Neural cell (in vitro differentiated cells): ENCODE measurements around the gene ZNF253. TPM values are rescaled to one million over a fixed set of nuclear protein-coding genes. Genes with fewer than 3 reads are reported as not detected.

ENCODE experiments used
- H2AFZ ChIP-seq: fragments of 200-600, 300-800 bp; sonication (generic), shearing (Covaris generic); 2 replicates; pipeline ENCODE4 v1.6.0; 2014; ENCODE audit warnings: low read depth, mild to moderate bottlenecking, antibody characterized with exemption, low read length, moderate library complexity
- H3F3A ChIP-seq: fragments of 200-600 bp; shearing (Covaris generic); 2 replicates; pipeline ENCODE4 v1.6.1; 2016; ENCODE audit warnings: mild to moderate bottlenecking, moderate library complexity, mixed read lengths, antibody characterized with exemption, low read length; ENCODE audit not compliant: insufficient read depth, poor library complexity, severe bottlenecking
- H3K27ac ChIP-seq: fragments of 200-600, 300-800 bp; sonication (generic), shearing (Covaris generic); 2 replicates; pipeline ENCODE4 v1.5.1; 2014; ENCODE audit warnings: mild to moderate bottlenecking, low read length, moderate library complexity
- H3K27me3 ChIP-seq: fragments of 300-800, 200-600 bp; sonication (generic), shearing (Covaris generic); 2 replicates; pipeline ENCODE4 v1.6.0; 2014; ENCODE audit warnings: mild to moderate bottlenecking, low read depth, low read length, moderate library complexity; ENCODE audit not compliant: insufficient read depth
- H3K36me3 ChIP-seq: fragments of 300-800, 200-600 bp; sonication (generic), shearing (Covaris generic); 2 replicates; pipeline ENCODE4 v1.5.1; 2014; ENCODE audit warnings: mild to moderate bottlenecking, antibody characterized with exemption, low read length, moderate library complexity; ENCODE audit not compliant: insufficient read depth
- H3K4me2 ChIP-seq: fragments of 300-800, 200-600 bp; sonication (generic), shearing (Covaris generic); 2 replicates; pipeline ENCODE4 v1.6.0; 2014; ENCODE audit warnings: mild to moderate bottlenecking, low read length
- H3K4me3 ChIP-seq: fragments of 300-800, 200-600 bp; sonication (generic), shearing (Covaris generic); 2 replicates; pipeline ENCODE4 v1.5.1; 2014; ENCODE audit warnings: mild to moderate bottlenecking, low read length, moderate library complexity
- H3K79me2 ChIP-seq: fragments of 200-600 bp; shearing (Covaris generic); replicated peaks from 2 replicates; pipeline ENCODE4 v1.6.0; 2014; ENCODE audit warnings: mild to moderate bottlenecking, low read length, moderate library complexity; ENCODE audit not compliant: insufficient read depth
- H3K9ac ChIP-seq: fragments of 300-800, 200-600 bp; sonication (generic), shearing (Covaris generic); 2 replicates; pipeline ENCODE4 v1.6.1; 2016; ENCODE audit warnings: mild to moderate bottlenecking, low read length, mixed read lengths
- H3K9me2 ChIP-seq: fragments of 200-600 bp; shearing (Covaris generic); 2 replicates; pipeline ENCODE4 v1.6.1; 2016; ENCODE audit warnings: mild to moderate bottlenecking, low read length, mixed read lengths; ENCODE audit not compliant: insufficient read depth
- H3K9me3 ChIP-seq: fragments of 200-600, 300-800 bp; sonication (generic), shearing (Covaris generic); 2 replicates; pipeline ENCODE4 v1.6.1; 2016; ENCODE audit warnings: mild to moderate bottlenecking, mixed run types, low read length, moderate library complexity, mixed read lengths
- H4K20me1 ChIP-seq: fragments of 200-600 bp; shearing (Covaris generic); 2 replicates; pipeline ENCODE4 v1.6.1; 2016; ENCODE audit warnings: mild to moderate bottlenecking, mixed run types; ENCODE audit not compliant: insufficient read depth
- EP300 ChIP-seq: fragments of 450-650 bp; conservative IDR thresholded peaks from 2 replicates; pipeline ENCODE4 v1.6.1; 2014; ENCODE audit warnings: antibody characterized with exemption, mild to moderate bottlenecking, moderate library complexity; ENCODE audit not compliant: poor library complexity, severe bottlenecking
- EZH2 ChIP-seq: fragments of 200-600, 300-800 bp; shearing (Covaris generic), sonication (generic); IDR thresholded peaks from 2 replicates; pipeline ENCODE4 v1.6.1; 2014; ENCODE audit warnings: antibody characterized with exemption, low read length, borderline replicate concordance, mild to moderate bottlenecking; ENCODE audit not compliant: insufficient read depth, poor library complexity, severe bottlenecking
- MXI1 ChIP-seq: fragments of 450-650 bp; conservative IDR thresholded peaks from 2 replicates; pipeline ENCODE4 v1.6.1; 2014; ENCODE audit warnings: antibody characterized with exemption, mild to moderate bottlenecking; ENCODE audit not compliant: poor library complexity, severe bottlenecking
- POLR2AphosphoS5 ChIP-seq: IDR thresholded peaks from 2 replicates; pipeline ENCODE4 v1.6.1; 2012
- RAD21 ChIP-seq: fragments of 450-650 bp; conservative IDR thresholded peaks from 2 replicates; pipeline ENCODE4 v1.6.1; 2014; ENCODE audit warnings: antibody characterized with exemption, mild to moderate bottlenecking, moderate library complexity
- SMC3 ChIP-seq: fragments of 450-650 bp; conservative IDR thresholded peaks from 2 replicates; pipeline ENCODE4 v1.6.1; 2014; ENCODE audit warnings: antibody characterized with exemption, mild to moderate bottlenecking, moderate library complexity; ENCODE audit not compliant: poor library complexity
- TAF1 ChIP-seq: IDR thresholded peaks from 2 replicates; pipeline ENCODE4 v1.6.1; 2012; ENCODE audit warnings: low read depth
- polyA plus RNA-seq: library from polyadenylated mRNA; depleted of rRNA; stranded (reverse); fragments of >200 nt; gene quantifications from 2 replicates; pipeline ENCODE4 v1.2.3, GENCODE V29; 2014
- TF ChIP-seq, protein P1 (sequence below): fragments of 450-650 bp; IDR thresholded peaks from 2 replicates; pipeline ENCODE4 v1.5.1; 2014; ENCODE audit warnings: antibody characterized with exemption, mild to moderate bottlenecking, moderate library complexity; ENCODE audit not compliant: poor library complexity, severe bottlenecking
- TF ChIP-seq, protein P2 (sequence below): IDR thresholded peaks from 2 replicates; pipeline ENCODE4 v1.6.1; 2012; ENCODE audit warnings: borderline replicate concordance

ZNF253 gene
- polyA plus RNA-seq, 1 donor from 2014 or later = 25.9 TPM

DNA sequence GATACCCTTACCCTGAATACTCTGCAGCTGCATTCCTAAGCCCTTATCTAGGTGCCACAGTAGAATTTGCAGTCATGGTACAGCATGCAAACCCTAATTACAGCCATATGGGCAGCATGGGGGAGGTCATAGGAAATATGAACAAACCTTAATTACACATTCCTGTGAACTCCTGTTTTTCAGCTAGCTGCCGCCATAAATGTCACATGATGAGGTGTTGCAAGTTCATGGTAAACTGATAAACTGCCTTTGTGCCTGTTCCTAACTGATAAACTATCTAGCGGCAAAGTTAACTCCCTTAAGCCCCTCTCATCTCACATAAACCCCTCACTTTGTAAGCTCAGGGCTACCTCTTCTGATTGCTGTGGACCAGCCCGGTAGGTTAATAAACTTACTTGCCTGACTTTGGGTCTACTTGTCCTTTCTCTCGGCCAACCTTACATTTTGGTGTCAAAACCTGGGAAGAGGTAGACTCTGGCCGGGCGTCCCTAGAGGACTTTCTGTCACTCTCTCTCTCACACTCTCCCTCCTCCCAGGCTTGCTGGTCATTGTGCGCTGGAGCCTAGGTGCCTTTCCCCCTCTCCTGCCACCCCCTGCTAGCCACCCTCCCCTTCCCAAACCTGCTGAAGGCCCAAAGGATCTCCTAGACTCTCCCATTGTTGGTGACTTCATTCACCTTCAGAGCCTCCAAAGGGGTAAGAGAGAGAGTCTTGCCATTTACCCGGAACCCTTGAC is 78.3 kb downstream of the ZNF253 start:
- Histone ChIP-seq H3K36me3 (no peaks in the 10 kb centered on the region), H4K20me1 (no peaks in the 10 kb centered on the region), H3F3A (no peaks in the 10 kb centered on the region), H3K9me2 (no peaks in the 10 kb centered on the region), H3K9ac (no peak overlapping the region), H3K27me3 (no peaks in the 10 kb centered on the region), H3K4me3 (no peak overlapping the region), H3K4me2 (no peak overlapping the region), H3K9me3 (no peaks in the 10 kb centered on the region), H3K27ac (no peak overlapping the region), H2AFZ (no peak overlapping the region), H3K79me2 (no peaks in the 10 kb centered on the region)
- no peak for TF ChIP-seq EZH2
- TF ChIP-seq POLR2AphosphoS5 = no peak
- TF ChIP-seq EP300 = no peak
- TF ChIP-seq, protein P1, sequence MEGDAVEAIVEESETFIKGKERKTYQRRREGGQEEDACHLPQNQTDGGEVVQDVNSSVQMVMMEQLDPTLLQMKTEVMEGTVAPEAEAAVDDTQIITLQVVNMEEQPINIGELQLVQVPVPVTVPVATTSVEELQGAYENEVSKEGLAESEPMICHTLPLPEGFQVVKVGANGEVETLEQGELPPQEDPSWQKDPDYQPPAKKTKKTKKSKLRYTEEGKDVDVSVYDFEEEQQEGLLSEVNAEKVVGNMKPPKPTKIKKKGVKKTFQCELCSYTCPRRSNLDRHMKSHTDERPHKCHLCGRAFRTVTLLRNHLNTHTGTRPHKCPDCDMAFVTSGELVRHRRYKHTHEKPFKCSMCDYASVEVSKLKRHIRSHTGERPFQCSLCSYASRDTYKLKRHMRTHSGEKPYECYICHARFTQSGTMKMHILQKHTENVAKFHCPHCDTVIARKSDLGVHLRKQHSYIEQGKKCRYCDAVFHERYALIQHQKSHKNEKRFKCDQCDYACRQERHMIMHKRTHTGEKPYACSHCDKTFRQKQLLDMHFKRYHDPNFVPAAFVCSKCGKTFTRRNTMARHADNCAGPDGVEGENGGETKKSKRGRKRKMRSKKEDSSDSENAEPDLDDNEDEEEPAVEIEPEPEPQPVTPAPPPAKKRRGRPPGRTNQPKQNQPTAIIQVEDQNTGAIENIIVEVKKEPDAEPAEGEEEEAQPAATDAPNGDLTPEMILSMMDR = no peak
- TF ChIP-seq RAD21 = no peak
- no peak for TF ChIP-seq TAF1
- TF ChIP-seq, protein P2, sequence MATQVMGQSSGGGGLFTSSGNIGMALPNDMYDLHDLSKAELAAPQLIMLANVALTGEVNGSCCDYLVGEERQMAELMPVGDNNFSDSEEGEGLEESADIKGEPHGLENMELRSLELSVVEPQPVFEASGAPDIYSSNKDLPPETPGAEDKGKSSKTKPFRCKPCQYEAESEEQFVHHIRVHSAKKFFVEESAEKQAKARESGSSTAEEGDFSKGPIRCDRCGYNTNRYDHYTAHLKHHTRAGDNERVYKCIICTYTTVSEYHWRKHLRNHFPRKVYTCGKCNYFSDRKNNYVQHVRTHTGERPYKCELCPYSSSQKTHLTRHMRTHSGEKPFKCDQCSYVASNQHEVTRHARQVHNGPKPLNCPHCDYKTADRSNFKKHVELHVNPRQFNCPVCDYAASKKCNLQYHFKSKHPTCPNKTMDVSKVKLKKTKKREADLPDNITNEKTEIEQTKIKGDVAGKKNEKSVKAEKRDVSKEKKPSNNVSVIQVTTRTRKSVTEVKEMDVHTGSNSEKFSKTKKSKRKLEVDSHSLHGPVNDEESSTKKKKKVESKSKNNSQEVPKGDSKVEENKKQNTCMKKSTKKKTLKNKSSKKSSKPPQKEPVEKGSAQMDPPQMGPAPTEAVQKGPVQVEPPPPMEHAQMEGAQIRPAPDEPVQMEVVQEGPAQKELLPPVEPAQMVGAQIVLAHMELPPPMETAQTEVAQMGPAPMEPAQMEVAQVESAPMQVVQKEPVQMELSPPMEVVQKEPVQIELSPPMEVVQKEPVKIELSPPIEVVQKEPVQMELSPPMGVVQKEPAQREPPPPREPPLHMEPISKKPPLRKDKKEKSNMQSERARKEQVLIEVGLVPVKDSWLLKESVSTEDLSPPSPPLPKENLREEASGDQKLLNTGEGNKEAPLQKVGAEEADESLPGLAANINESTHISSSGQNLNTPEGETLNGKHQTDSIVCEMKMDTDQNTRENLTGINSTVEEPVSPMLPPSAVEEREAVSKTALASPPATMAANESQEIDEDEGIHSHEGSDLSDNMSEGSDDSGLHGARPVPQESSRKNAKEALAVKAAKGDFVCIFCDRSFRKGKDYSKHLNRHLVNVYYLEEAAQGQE = no peak
- no peak for TF ChIP-seq SMC3
- TF ChIP-seq MXI1 = no peak

Other genes starting within 250 kb of the ZNF253 start
- gene PBX4, start 247.2 kb upstream of the ZNF253 start, polyA plus RNA-seq = 7.5 and 8.1 TPM in 2 replicates
- 77.1 and 115 TPM in 2 replicates for gene LPAR2, start 237.7 kb upstream of the ZNF253 start, polyA plus RNA-seq
- gene GMIP, start 222.2 kb upstream of the ZNF253 start, polyA plus RNA-seq = 18.4 and 31.2 TPM in 2 replicates
- 51.6 and 63.5 TPM in 2 replicates for gene ATP13A1, start 202.2 kb upstream of the ZNF253 start, polyA plus RNA-seq
- 12.2 and 12.3 TPM in 2 replicates for gene ZNF101, start 197.0 kb upstream of the ZNF253 start, polyA plus RNA-seq
- 5.8 and 8.2 TPM in 2 replicates for gene ZNF14, start 132.8 kb upstream of the ZNF253 start, polyA plus RNA-seq
- gene ZNF506, start 44.1 kb upstream of the ZNF253 start, polyA plus RNA-seq = 95.5 and 107 TPM in 2 replicates
- 14.9 and 20.4 TPM in 2 replicates for gene ZNF93, start 35.1 kb downstream of the ZNF253 start, polyA plus RNA-seq
- gene ZNF682, start 173.6 kb downstream of the ZNF253 start, polyA plus RNA-seq = 52.2 and 57.1 TPM in 2 replicates
- gene ZNF90, start 212.1 kb downstream of the ZNF253 start, polyA plus RNA-seq = 0.37 and 3.1 TPM in 2 replicates